DND-41 (cell line): ENCODE results near the gene ABI3.

ENCODE experiments used
- EZH2 ChIP-seq: IDR thresholded peaks from 3 replicates; pipeline ENCODE4 v1.6.1; 2012; ENCODE audit warnings: borderline replicate concordance, low read depth, mild to moderate bottlenecking, moderate library complexity, low read length, inconsistent platforms; ENCODE audit not compliant: severe bottlenecking
- TF ChIP-seq, protein P1 (sequence below): IDR thresholded peaks from 2 replicates; pipeline ENCODE4 v1.5.1; 2012; ENCODE audit warnings: borderline replicate concordance, low read length, moderate library complexity, mild to moderate bottlenecking; ENCODE audit not compliant: poor library complexity, severe bottlenecking; ENCODE audit errors: extremely low read depth

DNA sequence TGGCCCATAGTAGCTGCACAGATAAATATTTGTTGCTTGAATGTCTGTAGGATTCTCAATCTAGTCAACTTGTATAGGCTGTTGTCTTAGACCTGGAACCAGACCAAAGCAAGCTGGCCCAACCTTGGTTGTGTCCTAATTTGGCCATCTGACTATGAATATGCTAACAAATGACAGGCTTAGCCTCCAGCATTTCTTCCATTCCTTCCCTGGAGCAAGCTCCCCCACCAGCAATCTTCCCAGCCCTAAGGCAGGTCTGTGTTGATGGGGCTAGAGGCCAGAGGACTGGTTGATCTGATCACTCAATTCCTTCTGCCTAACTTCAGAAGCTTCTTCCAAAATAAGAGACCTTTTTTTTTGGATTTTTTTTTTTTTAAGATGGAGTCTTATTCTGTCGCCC, 29.5 kb downstream of the ABI3 start:
- TF ChIP-seq, protein P1, sequence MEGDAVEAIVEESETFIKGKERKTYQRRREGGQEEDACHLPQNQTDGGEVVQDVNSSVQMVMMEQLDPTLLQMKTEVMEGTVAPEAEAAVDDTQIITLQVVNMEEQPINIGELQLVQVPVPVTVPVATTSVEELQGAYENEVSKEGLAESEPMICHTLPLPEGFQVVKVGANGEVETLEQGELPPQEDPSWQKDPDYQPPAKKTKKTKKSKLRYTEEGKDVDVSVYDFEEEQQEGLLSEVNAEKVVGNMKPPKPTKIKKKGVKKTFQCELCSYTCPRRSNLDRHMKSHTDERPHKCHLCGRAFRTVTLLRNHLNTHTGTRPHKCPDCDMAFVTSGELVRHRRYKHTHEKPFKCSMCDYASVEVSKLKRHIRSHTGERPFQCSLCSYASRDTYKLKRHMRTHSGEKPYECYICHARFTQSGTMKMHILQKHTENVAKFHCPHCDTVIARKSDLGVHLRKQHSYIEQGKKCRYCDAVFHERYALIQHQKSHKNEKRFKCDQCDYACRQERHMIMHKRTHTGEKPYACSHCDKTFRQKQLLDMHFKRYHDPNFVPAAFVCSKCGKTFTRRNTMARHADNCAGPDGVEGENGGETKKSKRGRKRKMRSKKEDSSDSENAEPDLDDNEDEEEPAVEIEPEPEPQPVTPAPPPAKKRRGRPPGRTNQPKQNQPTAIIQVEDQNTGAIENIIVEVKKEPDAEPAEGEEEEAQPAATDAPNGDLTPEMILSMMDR: no peak
- no peak for TF ChIP-seq EZH2
